NT2/D1 (cell line): ENCODE data around the gene SPRY4.

ENCODE experiments used
- DNase-seq: peaks from one replicate; pipeline ENCODE4 v3.0.0-alpha.2; 2011; ENCODE audit warnings: low read depth, low spot score
- H3K27me3 ChIP-seq: 2 replicates; pipeline ENCODE4 v1.6.0; 2011; ENCODE audit warnings: mild to moderate bottlenecking; ENCODE audit not compliant: insufficient read length, insufficient read depth
- H3K36me3 ChIP-seq: 2 replicates; pipeline ENCODE4 v1.6.1; 2011; ENCODE audit warnings: mild to moderate bottlenecking, low read length, mixed read lengths; ENCODE audit not compliant: insufficient read depth, insufficient read length
- H3K4me1 ChIP-seq: 2 replicates; pipeline ENCODE4 v1.5.1; 2011; ENCODE audit not compliant: insufficient read depth, insufficient read length
- H3K4me3 ChIP-seq: 2 replicates; pipeline ENCODE4 v1.5.1; 2011; ENCODE audit warnings: low read depth; ENCODE audit not compliant: insufficient read length
- H3K9ac ChIP-seq: 2 replicates; pipeline ENCODE4 v1.6.0; 2011; ENCODE audit warnings: low read depth; ENCODE audit not compliant: insufficient read length
- H3K9me3 ChIP-seq: 2 replicates; pipeline ENCODE4 v1.5.1; 2011; ENCODE audit warnings: mild to moderate bottlenecking, low read length; ENCODE audit not compliant: insufficient read depth
- SUZ12 ChIP-seq: IDR thresholded peaks from 2 replicates; pipeline ENCODE4 v1.6.1; 2011; ENCODE audit not compliant: insufficient read length, insufficient read depth; ENCODE audit errors: extremely low read depth
- YY1 ChIP-seq: IDR thresholded peaks from 2 replicates; pipeline ENCODE4 v1.6.1; 2011; ENCODE audit not compliant: insufficient read length, insufficient read depth
- ZNF274 ChIP-seq: IDR thresholded peaks from 2 replicates; pipeline ENCODE4 v1.6.1; 2011; ENCODE audit warnings: mild to moderate bottlenecking, low read depth, low read length

Gene SPRY4

DNA sequence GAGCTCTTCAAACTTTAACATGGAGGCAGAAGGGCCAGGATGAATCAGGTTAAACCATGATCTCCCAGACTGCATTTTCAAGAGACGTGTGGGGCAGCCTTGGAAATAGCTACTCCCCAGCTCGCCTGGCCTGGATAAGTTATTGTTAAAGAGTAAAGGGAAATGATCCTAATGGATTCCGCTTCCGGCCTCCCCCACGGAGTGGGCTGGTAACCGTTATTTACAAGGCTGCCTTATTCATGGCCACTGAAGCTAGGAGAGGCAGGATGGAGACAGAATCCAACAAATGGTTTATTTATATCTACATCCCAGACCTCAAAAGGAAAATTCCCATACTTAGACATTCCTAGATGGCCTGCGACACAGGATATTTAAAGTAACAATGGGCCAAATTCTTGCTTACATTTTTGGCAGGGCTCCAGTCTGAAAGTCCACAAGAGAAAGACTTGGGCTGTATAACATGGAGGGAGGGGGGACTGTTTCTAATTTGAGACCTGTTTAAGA lies 27.9 kb downstream of the SPRY4 start:
- Histone ChIP-seq H3K4me3 (no peak overlapping the region), H3K36me3 (no peaks in the 10 kb centered on the region), H3K27me3 (no peaks in the 10 kb centered on the region), H3K9me3 (no peaks in the 10 kb centered on the region), H3K9ac (no peak overlapping the region), H3K4me1 (no peaks in the 10 kb centered on the region)
- no peak for DNase-seq
- TF ChIP-seq ZNF274 = no peak
- TF ChIP-seq SUZ12 = no peak
- TF ChIP-seq YY1 = no peak

DNA sequence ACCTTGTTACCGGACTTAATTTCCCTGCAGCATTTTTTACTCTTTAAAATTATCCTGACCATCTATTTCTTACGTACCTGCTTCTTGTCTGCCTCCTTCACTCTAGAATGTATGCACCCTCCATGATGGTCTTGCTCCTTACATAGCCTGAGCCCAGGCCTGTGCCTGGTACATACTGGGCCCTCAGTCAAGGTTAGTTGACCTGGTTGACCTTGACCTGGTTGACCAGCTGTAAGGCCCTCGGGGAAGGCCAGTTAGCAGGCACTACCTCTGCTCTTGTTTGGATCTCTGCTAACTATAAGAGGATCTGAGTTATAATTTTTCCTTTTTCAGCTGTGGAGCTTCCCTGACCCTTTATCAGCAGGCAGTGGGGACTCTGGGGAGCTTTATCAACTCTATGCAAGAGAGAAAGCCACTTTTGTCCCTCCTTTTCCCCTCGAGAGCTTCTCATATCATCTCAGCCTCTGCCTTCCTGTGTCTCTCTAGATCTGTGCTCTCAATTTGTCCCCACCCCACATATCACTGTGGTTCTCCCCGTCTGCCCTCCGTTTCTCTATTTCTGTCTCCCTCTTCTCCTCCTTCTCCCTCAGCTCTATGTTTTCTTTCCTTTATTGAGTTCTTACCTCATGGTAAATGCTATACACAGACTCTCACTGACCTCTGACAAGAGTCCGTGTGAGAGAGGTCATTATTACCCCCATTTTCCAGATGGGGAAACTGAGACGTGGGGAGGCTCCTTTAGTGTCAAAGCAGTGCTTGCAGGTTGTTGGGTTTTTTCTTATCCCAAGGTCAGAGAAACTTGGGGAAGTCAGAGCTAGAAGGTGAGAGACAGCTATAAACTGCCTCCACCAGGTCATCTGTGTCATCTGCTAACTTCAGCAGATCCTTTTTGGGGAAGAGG lies 28.6 kb downstream of the SPRY4 start:
- no peak for TF ChIP-seq SUZ12
- TF ChIP-seq YY1 = no peak
- TF ChIP-seq ZNF274 = no peak
- no peaks in the 10 kb centered on the region for H3K9me3 ChIP-seq
- no peaks in the 10 kb centered on the region for H3K36me3 ChIP-seq
- no peak overlapping the region for H3K9ac ChIP-seq
- DNase-seq = no peak
- H3K4me3 ChIP-seq = no peak overlapping the region
- H3K27me3 ChIP-seq = no peaks in the 10 kb centered on the region
- no peaks in the 10 kb centered on the region for H3K4me1 ChIP-seq

DNA sequence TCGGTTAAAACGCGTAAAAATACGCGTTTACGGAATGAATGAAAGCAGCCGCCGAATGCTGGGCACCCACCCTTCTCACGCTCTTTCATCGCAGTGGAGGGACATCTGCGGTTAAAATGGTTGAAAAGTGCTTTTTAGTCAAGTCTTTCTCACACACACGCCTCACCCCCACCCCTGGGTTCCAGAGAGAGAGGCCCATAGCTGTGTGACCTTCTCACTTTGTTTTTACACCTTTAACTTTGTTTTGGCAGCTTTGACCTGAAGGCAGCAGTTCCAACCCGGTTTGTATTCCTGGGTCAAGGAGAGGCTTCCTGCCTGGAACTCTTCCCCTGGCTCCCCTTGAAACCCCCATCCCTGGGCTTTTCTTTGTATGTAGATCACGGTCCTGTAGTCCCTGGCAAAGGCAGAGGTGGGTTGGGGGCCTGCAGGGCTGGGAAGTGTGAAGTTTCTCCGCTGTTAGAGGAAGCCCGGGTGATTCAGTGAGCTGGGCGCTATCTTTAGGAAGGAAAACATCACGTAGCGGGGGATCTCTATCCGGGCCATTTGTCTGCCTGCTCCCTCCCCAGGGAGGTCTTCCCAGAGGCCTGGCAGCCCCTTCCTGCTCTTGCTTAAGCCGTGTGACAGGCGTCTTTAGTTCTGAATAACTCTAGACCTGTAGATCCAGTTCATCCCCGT lies 29.6 kb downstream of the SPRY4 start:
- H3K4me1 ChIP-seq = peaks cover 2% of the 10 kb centered on the region
- no peaks in the 10 kb centered on the region for H3K36me3 ChIP-seq
- peaks cover under 1% of the 10 kb centered on the region for H3K27me3 ChIP-seq
- no peak for DNase-seq
- peak overlapping the region; percentile 2 for H3K4me3 ChIP-seq
- no peaks in the 10 kb centered on the region for H3K9me3 ChIP-seq
- no peak overlapping the region for H3K9ac ChIP-seq
- TF ChIP-seq YY1 (no peak), ZNF274 (no peak), SUZ12 (no peak)

DNA sequence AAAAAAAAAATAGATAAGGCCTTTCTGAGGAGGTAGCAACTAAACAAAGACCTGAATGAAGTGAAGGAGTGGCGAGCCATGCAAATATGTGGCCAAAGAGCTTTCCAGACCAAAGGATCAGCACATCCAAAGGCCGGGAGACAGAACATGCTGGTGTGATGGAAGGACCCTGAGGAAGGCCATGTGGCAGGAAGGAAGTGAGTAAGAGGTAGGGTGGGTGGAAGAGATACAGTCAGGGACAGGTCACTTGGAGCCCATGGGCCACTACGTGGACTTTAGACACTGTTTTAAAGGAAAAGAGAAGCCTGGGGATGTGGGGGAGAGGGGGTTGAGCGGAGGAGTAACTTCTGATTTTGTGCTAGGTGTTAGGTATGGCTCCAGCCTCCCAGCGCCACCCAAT lies 31.3 kb downstream of the SPRY4 start:
- Histone ChIP-seq H3K9ac (no peak overlapping the region), H3K9me3 (no peaks in the 10 kb centered on the region), H3K27me3 (peaks cover 17% of the 10 kb centered on the region), H3K36me3 (no peaks in the 10 kb centered on the region), H3K4me3 (no peak overlapping the region), H3K4me1 (peaks cover 4% of the 10 kb centered on the region)
- TF ChIP-seq ZNF274 = no peak
- DNase-seq = no peak

DNA sequence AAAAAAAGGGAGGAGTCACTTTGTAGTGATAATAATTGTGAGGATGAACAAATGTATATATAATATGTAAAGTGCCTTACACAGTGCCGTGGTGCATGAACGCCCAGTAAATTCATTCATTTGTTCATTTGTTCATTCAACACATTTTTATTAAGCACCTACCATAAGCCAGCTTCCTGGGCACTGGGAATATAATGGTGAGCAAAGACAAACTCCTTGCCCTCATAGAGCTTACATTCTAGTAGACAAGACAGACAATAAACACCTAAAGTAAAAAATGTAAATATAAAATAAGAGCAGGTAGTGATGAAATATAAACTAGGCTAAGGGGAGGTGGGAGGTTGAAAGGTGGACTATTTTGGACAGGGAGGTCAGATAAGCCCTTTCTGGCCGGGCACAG lies 32.0 kb downstream of the SPRY4 start:
- Histone ChIP-seq H3K36me3 (no peaks in the 10 kb centered on the region), H3K27me3 (peaks cover 20% of the 10 kb centered on the region), H3K4me1 (peaks cover 4% of the 10 kb centered on the region), H3K4me3 (no peak overlapping the region), H3K9me3 (no peaks in the 10 kb centered on the region), H3K9ac (no peak overlapping the region)
- TF ChIP-seq YY1 (no peak), SUZ12 (no peak), ZNF274 (no peak)
- no peak for DNase-seq

DNA sequence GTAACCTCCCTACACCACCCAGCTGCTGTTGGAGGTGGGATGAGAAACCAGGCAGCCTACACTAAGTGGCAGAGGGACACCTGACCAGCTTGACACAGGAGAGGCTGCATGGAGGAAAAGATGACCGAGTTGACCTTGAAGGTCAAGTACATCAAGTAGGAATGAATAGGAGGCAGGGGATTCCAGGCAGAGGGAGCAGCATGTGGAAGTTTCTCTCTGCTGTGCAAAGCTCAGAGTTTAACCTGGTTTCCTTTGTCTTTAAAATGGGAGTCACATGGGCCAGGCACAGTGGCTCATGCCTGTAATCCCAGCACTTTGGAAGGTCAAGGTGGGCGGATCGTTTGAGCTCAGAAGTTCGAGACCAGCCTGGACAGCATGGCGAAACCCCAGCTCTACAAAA lies 32.6 kb downstream of the SPRY4 start:
- Histone ChIP-seq H3K27me3 (peaks cover 20% of the 10 kb centered on the region), H3K4me1 (peaks cover 4% of the 10 kb centered on the region), H3K36me3 (no peaks in the 10 kb centered on the region), H3K9ac (no peak overlapping the region), H3K4me3 (no peak overlapping the region), H3K9me3 (no peaks in the 10 kb centered on the region)
- TF ChIP-seq YY1 (no peak), ZNF274 (no peak), SUZ12 (no peak)
- DNase-seq = no peak

DNA sequence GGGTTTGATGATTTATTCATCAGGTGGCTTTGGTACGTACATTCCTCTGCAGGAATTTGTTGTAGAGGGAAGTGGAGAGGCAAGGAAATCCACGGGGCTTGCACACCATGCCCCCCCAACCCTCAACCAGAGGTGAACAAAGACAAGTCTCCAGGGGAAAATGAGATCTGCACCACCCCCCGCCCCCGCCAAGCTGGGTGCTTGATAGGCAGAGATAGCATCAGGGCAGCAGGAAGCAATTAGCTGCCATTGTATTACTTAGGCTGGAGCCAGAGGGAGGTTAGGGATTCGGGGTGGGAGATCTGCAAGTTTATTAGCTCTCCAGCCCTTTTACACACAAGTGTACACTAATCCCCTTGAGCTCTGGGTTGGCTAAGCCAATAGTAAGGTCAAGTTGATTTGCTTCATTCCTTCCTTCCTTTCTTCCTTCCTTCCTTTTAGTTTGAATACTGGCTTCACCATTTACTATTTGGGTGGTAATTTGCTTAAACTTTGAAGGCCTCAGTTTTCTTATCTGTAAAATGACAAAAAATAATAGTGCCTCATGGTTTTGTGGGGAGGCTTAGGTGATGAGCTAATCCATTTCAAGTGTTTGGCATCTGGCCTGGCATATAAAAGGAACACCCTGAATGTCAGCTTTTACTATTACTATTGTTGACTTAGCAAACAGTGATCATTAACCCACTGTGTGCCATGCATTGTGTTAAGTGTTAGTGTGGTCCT lies 34.1 kb downstream of the SPRY4 start:
- Histone ChIP-seq H3K36me3 (no peaks in the 10 kb centered on the region), H3K4me1 (peaks cover 7% of the 10 kb centered on the region), H3K27me3 (peaks cover 20% of the 10 kb centered on the region), H3K9me3 (no peaks in the 10 kb centered on the region), H3K4me3 (no peak overlapping the region), H3K9ac (no peak overlapping the region)
- no peak for DNase-seq
- TF ChIP-seq SUZ12 (no peak), YY1 (no peak), ZNF274 (no peak)
